Measurements from ENCODE around the gene PSMC5.

GRCh38 chr17:63804328-63804727 is 22.9 kb upstream of the PSMC5 start:
- TF ChIP-seq CTCF (conservative IDR thresholded peaks at IDR 0.05; ENCODE audit: low read length) = no peak
- TF ChIP-seq EZH2phosphoT487 (IDR thresholded peaks at IDR 0.05; ENCODE audit: borderline replicate concordance, low read depth, low read length) = no peak

All from OCI-LY7 (cell line).